Measurements from ENCODE around the gene PRRC2C.

DNA sequence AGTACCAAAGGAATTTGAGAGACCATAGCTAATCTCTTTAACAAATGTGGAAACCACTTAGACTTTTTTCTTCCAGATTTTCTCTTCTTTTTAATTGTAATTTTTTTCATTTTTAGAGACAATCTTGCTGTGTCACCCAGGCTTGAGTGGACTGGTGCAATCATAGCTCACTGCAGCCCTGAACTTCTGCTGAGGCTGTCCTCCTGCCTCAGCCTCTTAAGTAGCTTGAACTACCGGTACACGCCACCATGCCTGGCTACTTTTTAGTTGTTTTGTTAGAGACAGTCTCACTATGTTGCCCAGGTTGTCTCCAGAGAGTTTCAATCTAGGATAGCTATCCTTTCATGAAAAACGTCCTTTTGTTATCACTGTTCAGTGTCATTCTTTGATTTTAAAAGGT, 15.0 kb downstream of the PRRC2C start:
- TF ChIP-seq, protein P1, sequence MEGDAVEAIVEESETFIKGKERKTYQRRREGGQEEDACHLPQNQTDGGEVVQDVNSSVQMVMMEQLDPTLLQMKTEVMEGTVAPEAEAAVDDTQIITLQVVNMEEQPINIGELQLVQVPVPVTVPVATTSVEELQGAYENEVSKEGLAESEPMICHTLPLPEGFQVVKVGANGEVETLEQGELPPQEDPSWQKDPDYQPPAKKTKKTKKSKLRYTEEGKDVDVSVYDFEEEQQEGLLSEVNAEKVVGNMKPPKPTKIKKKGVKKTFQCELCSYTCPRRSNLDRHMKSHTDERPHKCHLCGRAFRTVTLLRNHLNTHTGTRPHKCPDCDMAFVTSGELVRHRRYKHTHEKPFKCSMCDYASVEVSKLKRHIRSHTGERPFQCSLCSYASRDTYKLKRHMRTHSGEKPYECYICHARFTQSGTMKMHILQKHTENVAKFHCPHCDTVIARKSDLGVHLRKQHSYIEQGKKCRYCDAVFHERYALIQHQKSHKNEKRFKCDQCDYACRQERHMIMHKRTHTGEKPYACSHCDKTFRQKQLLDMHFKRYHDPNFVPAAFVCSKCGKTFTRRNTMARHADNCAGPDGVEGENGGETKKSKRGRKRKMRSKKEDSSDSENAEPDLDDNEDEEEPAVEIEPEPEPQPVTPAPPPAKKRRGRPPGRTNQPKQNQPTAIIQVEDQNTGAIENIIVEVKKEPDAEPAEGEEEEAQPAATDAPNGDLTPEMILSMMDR (IDR thresholded peaks at IDR 0.05) = no peak
- no peak for TF ChIP-seq POLR2A (IDR thresholded peaks at IDR 0.05)
- no peak for TF ChIP-seq POLR2AphosphoS5 (IDR thresholded peaks at IDR 0.05)
